ENCODE data around the gene WBP2.

Gene WBP2

DNA sequence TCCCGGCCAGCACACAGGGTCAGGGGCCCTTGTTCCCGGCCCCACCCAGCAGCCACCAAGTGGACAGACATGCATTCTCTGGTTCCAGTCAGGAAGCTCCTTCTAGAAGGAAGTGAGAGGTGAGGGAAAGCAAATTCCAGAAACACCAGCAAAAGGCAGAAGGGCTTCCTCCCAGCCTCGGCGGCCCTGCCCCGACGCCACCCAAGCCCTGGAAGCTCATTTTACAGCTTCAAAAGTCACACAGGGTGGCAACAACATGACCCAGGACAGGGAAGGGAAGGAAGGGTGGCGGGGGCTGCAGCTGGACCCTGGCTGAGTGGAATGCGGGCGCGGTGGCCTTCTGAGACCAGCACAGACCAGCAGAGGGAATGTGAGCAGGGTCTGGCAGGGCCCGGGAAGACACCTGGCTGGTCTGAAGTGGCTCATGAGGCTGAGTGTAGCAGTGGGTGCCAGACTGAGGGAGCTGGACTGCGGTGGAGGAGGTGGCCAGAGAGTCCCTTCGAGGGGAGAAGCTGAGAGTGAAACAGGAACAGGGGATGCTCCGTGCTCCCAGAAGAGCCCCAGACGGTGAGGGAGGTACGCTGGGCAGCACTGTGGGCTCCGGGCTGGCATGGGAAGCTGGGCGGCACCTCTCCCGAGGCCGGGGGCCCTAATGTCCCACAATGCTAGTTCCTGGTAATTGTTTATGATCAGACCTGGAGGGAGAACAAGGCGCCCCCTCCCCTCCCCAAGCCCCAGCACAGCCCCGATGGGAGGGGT lies 9.0 kb downstream of the WBP2 start:
- no peak for DNase-seq (ENCODE audit: low read depth in 2 of 3, low spot score in 1 of 3)

DNA sequence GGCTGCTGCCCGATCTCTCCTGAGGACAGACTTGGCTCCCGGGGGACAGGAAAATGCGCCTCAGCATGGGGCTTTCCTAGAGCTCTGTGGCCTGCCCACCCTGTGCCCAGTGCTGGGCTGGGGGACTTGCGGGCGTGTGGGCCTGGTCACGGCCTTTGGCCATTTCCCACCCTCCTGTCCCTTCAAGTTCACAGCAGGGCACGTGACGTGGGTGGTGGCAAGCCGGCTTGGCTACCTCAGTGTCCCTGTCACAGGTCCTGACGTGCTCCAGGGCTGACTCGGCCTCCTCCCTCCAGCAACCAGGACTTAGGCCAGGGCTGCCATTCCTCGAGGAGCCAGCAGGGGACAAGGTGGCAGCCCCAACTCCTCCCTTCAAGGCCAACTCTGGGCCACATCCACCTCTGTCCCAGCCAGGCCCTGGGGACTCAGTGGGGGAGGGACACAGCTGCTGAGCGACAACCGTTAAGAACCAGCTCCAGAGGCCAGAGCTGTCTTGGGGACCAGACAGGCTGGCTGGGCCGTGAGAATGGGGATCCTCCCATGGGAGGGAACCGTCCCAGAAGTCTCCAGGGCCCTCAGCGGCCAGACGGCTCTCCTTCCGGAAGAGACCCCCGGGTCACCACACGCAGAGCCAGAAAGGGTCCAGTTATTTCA lies 9.9 kb downstream of the WBP2 start:
- peak; percentile 62 to 68 (median 64) for DNase-seq (ENCODE audit: low read depth in 2 of 3, low spot score in 1 of 3)

GRCh38 chr17:75844530-75845057 lies 10.5 kb downstream of the WBP2 start:
- DNase-seq (ENCODE audit: low read depth in 2 of 3, low spot score in 1 of 3), result no peak

DNA sequence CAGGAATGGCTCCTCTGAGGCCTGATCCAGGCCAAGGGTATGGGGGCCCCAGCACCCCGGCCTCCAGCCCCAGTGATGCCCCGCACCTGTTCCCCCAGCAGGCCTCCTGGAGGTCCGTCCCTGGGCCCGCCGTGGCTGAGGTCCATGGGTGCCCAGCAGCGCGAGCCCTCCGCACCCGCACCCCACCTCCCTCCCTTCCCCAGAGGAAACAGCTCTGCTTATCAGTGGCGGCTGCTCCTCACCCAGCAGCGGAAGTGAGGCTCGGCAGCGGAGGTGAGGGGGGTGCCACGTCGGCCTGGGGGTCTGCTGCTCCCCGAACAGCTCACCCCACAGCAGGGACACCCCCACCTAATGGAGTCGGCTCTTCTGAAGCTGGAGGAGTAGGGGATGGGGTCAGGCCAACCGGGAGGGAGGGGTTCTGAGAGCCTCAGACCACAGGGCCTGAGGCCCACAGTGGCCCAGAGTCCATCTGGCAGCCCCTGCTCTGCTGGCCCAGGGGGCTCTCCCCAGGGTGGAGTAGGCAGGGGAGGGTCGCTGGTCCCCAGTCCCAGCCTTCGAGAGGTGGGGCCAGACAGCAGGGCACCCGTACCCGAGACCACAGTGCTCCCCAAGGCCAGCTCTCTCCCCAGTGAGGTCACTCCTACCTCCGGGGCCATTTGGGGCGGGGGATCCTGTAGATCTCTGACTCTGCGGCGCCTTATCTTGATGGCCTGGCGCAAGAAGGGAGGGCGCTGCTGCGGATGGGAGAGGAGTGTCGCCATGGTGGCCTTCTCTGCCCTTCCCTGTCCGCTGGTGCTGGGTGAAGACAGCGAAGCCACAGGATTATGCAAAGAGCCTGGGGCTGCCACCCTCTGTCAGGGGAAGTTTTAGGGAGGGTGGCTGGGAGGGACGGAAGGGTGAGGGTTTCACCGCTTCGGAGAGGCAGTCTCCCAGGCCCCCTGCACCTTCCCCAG lies 11.3 kb downstream of the WBP2 start, which contains the start of gene UNC13D:
TSS of gene UNC13D (minus strand) at position 828 of the 953 bp plus-strand sequence. CDS start at position 761, 67 bp downstream.
- no peak for DNase-seq (ENCODE audit: low read depth in 2 of 3, low spot score in 1 of 3)

GRCh38 chr17:75842963-75843576 lies 12.1 kb downstream of the WBP2 start:
- DNase-seq (ENCODE audit: low read depth in 2 of 3, low spot score in 1 of 3), result no peak

- no peak for DNase-seq (ENCODE audit: low read depth in 2 of 3, low spot score in 1 of 3)
Measured at GRCh38 chr17:75842411-75842810, 12.7 kb downstream of the WBP2 start.

DNA sequence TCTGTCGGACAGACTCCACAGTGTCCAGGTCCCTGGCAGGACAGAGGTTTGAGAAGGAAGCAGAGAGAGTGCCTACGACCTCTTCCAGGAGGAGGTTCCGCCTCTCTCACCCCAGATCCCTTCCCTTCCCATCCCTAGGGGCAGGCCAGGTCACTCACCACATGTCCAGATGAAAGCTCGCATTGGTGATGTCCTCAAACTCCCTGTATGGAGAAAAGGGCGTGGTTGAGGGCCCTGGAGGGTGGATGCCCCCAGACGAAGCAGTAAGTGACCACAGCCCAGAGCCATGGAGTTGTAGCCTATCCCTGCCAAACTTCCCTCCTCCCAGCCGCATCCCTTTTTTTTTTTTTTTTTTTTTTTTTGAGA lies 14.4 kb downstream of the WBP2 start:
- DNase-seq (ENCODE audit: low read depth in 2 of 3, low spot score in 1 of 3), result no peak

DNA sequence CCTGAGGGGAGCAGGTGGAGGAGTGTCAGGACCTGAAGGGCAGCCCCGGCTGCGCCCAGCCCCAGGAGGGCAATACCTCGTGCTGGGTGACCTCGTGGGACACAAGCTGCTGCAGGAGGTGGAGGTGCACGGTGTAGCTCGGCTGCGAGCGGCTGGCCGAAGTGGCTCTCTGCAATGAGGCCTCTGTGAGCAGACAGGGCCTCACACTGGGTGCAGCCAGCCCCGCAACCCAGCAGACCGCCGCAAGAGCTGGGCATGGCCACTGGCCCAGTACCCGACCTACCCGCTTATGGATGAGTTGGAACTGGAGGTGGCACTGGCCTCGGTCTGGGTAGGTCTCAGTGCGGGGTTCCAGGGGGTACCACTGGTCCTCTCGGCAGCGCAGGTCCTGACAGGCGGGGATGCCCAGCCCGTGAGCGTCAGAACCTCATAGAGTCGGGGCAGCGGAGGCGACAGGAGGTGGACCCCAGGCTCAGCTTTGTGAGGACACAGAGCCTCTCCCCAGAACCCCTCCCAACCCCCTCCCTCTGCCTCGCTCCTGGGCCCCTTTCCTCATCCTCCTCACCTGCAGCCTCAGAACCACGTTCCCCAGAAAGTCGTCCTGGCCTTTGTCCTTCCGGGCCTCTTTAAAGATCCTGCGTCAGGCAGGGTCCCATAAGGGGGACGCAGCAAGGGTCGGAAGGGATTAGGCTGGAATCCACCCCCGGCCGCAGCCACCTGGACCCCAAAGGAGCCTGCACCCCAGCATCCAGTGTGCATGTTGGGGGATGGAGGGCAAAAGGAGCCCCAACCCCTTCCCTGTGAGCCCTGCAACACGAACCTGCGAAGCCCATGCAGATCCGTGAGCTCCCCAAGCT lies 15.0 kb downstream of the WBP2 start:
- no peak for DNase-seq (ENCODE audit: low read depth in 2 of 3, low spot score in 1 of 3)

- no peak for DNase-seq (ENCODE audit: low read depth in 2 of 3, low spot score in 1 of 3)
Measured at GRCh38 chr17:75838410-75838809, 16.7 kb downstream of the WBP2 start.

GRCh38 chr17:75837899-75838298 lies 17.2 kb downstream of the WBP2 start:
- DNase-seq (ENCODE audit: low read depth in 2 of 3, low spot score in 1 of 3), result no peak

- no peak for DNase-seq (ENCODE audit: low read depth in 2 of 3, low spot score in 1 of 3)
Measured at GRCh38 chr17:75836605-75837004, 18.5 kb downstream of the WBP2 start.

GRCh38 chr17:75835654-75835987 lies 19.5 kb downstream of the WBP2 start:
- no peak for DNase-seq (ENCODE audit: low read depth in 2 of 3, low spot score in 1 of 3)

GRCh38 chr17:75834928-75835653 lies 20.0 kb downstream of the WBP2 start:
- DNase-seq (ENCODE audit: low read depth in 2 of 3, low spot score in 1 of 3), result no peak

DNA sequence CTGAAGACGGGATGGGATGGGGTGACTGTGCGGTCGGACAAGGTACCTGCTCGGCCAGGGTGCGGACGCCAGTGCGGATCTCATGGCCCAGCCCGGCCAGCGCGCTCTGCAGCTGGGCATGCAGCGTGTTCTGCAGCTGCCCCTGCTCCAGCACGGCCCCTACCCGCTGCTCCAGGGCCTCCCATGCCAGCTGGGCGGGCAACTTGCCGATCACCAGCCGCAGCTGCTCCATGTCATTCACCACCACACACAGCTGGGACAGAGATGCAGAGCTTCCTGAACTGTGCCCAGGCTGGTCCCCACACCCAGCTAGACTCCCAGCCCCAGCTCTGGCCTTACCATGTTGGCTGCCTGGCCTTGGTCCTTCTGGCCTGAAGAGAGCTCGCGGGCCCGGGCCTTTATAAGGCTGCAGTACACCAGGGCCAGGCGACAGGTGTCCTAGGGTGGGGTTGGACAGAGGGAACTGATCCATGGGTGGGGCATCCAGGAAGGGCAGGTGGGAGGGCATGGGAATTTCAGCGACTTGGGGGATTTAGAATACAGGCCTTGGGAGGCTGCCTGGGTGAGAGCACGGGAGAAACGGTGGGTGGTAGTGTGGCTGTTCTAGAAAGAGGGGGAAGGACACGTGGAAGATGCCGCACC lies 20.7 kb downstream of the WBP2 start:
- no peak for DNase-seq (ENCODE audit: low read depth in 2 of 3, low spot score in 1 of 3)

GRCh38 chr17:75832652-75833400 lies 22.3 kb downstream of the WBP2 start:
- DNase-seq (ENCODE audit: low read depth in 2 of 3, low spot score in 1 of 3), result no peak

GRCh38 chr17:75832164-75832651 lies 22.9 kb downstream of the WBP2 start:
- peak in 1 of 3 donors; percentile 37 for DNase-seq (ENCODE audit: low read depth in 2 of 3, low spot score in 1 of 3)

- no peak for DNase-seq (ENCODE audit: low read depth in 2 of 3, low spot score in 1 of 3)
Measured at GRCh38 chr17:75831032-75831571, 24.0 kb downstream of the WBP2 start.
